ENCODE data around the gene CDR2.

- TF ChIP-seq TRIM28 (IDR thresholded peaks at IDR 0.05) (no peak), MXI1 (IDR thresholded peaks at IDR 0.05; ENCODE audit: low read depth, low read length) (no peak), EZH2 (IDR thresholded peaks at IDR 0.05; ENCODE audit: borderline replicate concordance, low read depth, low read length) (no peak), TBP (optimal IDR thresholded peaks at IDR 0.05; ENCODE audit: low read depth, low read length) (no peak), NCOA2 (IDR thresholded peaks at IDR 0.05; ENCODE audit: partially characterized antibody in 2 of 2) (no peak), NBN (IDR thresholded peaks at IDR 0.05; ENCODE audit: low read depth) (no peak), NFXL1 (CRISPR knock-in tag; IDR thresholded peaks at IDR 0.05) (no peak), CTCF (IDR thresholded peaks at IDR 0.05 in 2 of 3, conservative IDR thresholded peaks at IDR 0.05 in 1 of 3; ENCODE audit: insufficient read depth in 2 of 3, low read depth in 1 of 3, low read length in 3 of 3) (no peak), JUND (IDR thresholded peaks at IDR 0.05; ENCODE audit: borderline replicate concordance, low read depth, low read length) (no peak), JUND (tag; IDR thresholded peaks at IDR 0.05; ENCODE audit: borderline replicate concordance, low read depth, low read length) (no peak), GTF2A2 (tag; IDR thresholded peaks at IDR 0.05) (no peak), SIN3B (IDR thresholded peaks at IDR 0.05; ENCODE audit: low read depth) (no peak)
These were observed 21.7 kb downstream of the CDR2 start for GRCh38 chr16:22352723-22353122.
